ENCODE data around the gene CSKMT.
A peak's percentile ranks its signal among the peaks of the same experiment; 100 is the strongest.

The CSKMT gene

DNA sequence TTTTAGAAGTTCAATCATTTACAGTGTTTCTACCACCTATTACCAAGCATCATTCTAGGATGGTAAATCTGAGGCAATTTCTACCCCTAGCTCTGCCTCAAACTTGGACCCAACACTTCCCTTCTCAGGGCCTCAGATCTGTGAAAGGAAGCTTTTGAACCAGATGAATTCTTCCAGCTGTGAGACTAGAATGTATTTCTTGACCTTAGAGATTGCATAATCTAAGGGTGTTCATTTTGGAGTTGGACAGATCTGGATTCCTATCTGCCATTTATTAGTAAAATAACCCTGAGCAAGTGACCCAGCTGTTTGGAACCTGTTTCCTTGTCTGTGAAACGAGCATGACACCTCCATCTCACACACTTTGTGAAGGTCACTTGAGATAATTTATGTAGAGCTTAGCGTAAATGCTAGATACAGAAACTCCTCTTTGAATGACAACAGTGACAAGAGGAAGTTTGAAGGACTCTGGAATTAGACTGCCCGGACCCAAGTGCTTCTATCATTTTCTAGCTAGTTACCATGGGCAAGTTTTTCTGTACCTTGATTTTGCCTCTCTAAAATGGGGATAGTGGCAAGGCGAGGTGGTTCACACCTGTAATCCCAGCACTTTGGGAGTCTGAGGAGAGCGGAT lies 8.2 kb upstream of the CSKMT start:
- Histone ChIP-seq H3K9ac (ENCODE audit: low read length in 2 of 2) (no peak overlapping the region), H3K4me1 (ENCODE audit: control insufficient read depth, insufficient read depth, low read length) (peaks cover 10% of the 10 kb centered on the region), H3K4me3 (ENCODE audit: low read length in 2 of 2) (no peak overlapping the region), H3K9me3 (ENCODE audit: control insufficient read depth in 2 of 2, low read length in 2 of 2) (no peaks in the 10 kb centered on the region), H3K27me3 (ENCODE audit: control insufficient read depth in 1 of 2, insufficient read depth in 2 of 2, low read length in 2 of 2) (no peaks in the 10 kb centered on the region), H3K36me3 (ENCODE audit: control insufficient read depth in 2 of 2, insufficient read depth in 2 of 2, low read length in 2 of 2) (no peaks in the 10 kb centered on the region), H3K27ac (ENCODE audit: low read length) (no peak overlapping the region)

DNA sequence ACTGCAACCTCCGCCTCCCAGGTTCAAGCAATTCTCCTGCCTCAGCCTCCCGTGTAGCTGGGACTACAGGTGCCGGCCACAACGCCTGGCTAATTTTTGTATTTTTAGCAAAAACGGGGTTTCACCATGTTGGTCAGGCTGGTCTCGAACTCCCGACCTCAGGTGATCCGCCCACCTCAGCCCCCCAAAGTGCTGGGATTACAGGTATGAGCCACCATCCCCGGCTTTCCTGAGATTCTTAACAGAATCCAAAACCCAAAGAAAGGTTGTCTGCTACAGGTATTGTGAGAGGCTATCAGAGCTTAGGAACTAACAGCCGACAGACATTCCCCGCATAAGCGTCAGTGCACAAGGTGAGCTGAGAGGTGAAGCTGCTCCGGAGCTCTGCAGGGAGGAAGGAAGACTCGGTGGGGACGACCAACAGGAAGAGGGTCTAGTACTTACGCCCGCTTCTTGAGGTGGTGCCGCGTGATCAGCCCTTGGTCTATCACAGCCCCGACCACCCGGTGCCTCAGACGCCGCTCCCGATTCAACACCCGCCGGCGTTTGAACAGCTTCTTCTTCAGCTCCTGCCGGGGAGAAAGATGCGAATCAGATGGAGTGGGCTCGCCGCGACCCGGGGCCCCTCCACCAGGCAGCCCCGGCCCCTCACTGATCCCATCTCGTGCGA lies 572 bp upstream of the CSKMT start:
- Histone ChIP-seq H3K27ac (ENCODE audit: low read length) (peak overlapping the region; percentile 88), H3K27me3 (ENCODE audit: control insufficient read depth in 1 of 2, insufficient read depth in 2 of 2, low read length in 2 of 2) (no peaks in the 10 kb centered on the region), H3K4me1 (ENCODE audit: control insufficient read depth, insufficient read depth, low read length) (peaks cover 33% of the 10 kb centered on the region), H3K4me3 (ENCODE audit: low read length in 2 of 2) (peak overlapping the region; percentile 79 to 97), H3K36me3 (ENCODE audit: control insufficient read depth in 2 of 2, insufficient read depth in 2 of 2, low read length in 2 of 2) (peaks cover 4 to 7% of the 10 kb centered on the region in 2 donors), H3K9ac (ENCODE audit: low read length in 2 of 2) (peak overlapping the region; percentile 91 to 93), H3K9me3 (ENCODE audit: control insufficient read depth in 2 of 2, low read length in 2 of 2) (no peaks in the 10 kb centered on the region)

DNA sequence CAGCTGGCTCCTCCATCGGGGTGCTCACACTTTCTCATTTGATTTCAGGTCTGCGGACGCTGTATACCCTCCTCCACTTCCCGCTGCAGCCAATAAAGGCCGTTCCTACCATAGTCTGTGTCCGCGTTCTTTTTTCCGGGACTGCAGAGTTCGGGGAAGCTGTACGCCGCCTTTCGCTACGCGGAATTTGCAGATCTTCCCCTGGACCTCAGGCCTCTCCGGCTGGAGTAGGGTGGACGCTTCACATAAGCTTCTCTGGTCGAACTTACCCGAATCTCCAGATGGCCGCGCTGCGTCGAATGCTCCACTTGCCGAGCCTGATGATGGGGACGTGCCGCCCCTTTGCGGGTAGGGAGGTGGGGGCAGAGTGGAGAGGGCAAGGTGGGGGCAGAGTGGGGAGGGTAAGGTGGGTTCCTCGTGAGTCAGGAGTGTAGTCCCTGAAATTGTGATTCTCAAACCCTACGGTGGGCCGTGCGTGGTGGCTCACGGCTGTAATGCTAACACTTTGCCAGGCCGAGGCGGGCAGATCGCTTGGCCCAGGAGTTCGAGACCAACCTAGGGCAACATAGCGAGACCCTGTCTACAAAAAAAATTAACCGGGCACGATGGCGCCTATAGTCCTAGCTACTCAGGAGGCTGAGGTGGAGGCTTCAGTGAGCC lies 617 bp downstream of the CSKMT start:
- Histone ChIP-seq H3K36me3 (ENCODE audit: control insufficient read depth in 2 of 2, insufficient read depth in 2 of 2, low read length in 2 of 2) (peaks cover 4 to 7% of the 10 kb centered on the region in 2 donors), H3K4me1 (ENCODE audit: control insufficient read depth, insufficient read depth, low read length) (peaks cover 37% of the 10 kb centered on the region), H3K27me3 (ENCODE audit: control insufficient read depth in 1 of 2, insufficient read depth in 2 of 2, low read length in 2 of 2) (no peaks in the 10 kb centered on the region), H3K4me3 (ENCODE audit: low read length in 2 of 2) (peak overlapping the region; percentile 79 to 97), H3K9me3 (ENCODE audit: control insufficient read depth in 2 of 2, low read length in 2 of 2) (no peaks in the 10 kb centered on the region), H3K27ac (ENCODE audit: low read length) (peak overlapping the region; percentile 88), H3K9ac (ENCODE audit: low read length in 2 of 2) (peak overlapping the region; percentile 86 to 93)

DNA sequence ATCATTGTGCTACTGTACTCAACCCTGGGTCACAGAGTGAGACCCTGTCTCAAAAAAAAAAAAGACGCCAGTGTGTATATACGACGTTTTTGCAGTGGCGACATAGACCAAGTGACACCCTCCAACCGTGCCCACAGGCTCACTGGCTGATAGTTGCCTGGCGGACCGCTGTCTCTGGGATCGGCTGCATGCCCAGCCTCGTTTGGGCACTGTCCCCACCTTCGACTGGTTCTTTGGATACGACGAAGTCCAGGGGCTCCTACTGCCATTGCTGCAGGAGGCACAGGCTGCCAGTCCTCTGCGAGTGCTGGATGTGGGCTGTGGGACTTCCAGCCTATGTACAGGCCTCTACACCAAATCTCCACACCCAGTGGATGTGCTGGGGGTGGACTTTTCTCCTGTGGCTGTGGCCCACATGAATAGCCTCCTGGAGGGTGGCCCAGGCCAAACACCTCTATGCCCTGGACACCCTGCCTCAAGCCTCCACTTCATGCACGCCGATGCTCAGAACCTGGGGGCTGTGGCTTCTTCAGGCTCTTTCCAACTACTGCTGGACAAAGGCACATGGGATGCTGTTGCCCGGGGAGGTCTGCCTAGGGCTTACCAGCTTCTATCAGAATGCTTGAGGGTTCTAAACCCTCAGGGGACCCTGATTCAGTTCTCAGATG lies 1.3 kb downstream of the CSKMT start:
- Histone ChIP-seq H3K9me3 (ENCODE audit: control insufficient read depth in 2 of 2, low read length in 2 of 2) (no peaks in the 10 kb centered on the region), H3K27me3 (ENCODE audit: control insufficient read depth in 1 of 2, insufficient read depth in 2 of 2, low read length in 2 of 2) (no peaks in the 10 kb centered on the region), H3K4me3 (ENCODE audit: low read length in 2 of 2) (peak overlapping the region; percentile 79 to 97), H3K27ac (ENCODE audit: low read length) (peak overlapping the region; percentile 88), H3K4me1 (ENCODE audit: control insufficient read depth, insufficient read depth, low read length) (peaks cover 41% of the 10 kb centered on the region), H3K36me3 (ENCODE audit: control insufficient read depth in 2 of 2, insufficient read depth in 2 of 2, low read length in 2 of 2) (peaks cover 4 to 7% of the 10 kb centered on the region in 2 donors), H3K9ac (ENCODE audit: low read length in 2 of 2) (peak overlapping the region; percentile 86 to 93)

DNA sequence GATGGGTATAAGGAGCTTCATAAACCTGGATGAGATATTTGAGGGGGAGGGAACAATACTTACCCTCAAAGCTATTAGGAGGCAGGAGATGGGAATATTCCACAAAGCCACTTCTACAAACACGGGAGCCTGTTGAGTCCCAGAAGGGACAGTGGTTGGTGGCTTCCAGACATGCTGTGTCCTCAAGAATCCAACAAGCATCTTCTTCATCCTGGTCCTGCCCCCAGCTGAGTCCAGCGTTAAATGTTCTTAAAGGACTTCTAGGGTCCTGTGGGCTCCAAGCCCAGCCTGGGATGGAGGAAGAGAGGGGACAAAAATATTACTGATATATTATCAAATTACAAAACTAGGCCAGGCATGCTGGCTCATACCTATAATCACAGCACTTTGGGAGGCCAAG lies 2.3 kb downstream of the CSKMT start:
- Histone ChIP-seq H3K4me3 (ENCODE audit: low read length in 2 of 2) (no peak overlapping the region), H3K27me3 (ENCODE audit: control insufficient read depth in 1 of 2, insufficient read depth in 2 of 2, low read length in 2 of 2) (no peaks in the 10 kb centered on the region), H3K9ac (ENCODE audit: low read length in 2 of 2) (peak overlapping the region; percentile 29 to 93), H3K9me3 (ENCODE audit: control insufficient read depth in 2 of 2, low read length in 2 of 2) (no peaks in the 10 kb centered on the region), H3K4me1 (ENCODE audit: control insufficient read depth, insufficient read depth, low read length) (peaks cover 48% of the 10 kb centered on the region), H3K36me3 (ENCODE audit: control insufficient read depth in 2 of 2, insufficient read depth in 2 of 2, low read length in 2 of 2) (peaks cover 4 to 7% of the 10 kb centered on the region in 2 donors), H3K27ac (ENCODE audit: low read length) (peak overlapping the region; percentile 88)

DNA sequence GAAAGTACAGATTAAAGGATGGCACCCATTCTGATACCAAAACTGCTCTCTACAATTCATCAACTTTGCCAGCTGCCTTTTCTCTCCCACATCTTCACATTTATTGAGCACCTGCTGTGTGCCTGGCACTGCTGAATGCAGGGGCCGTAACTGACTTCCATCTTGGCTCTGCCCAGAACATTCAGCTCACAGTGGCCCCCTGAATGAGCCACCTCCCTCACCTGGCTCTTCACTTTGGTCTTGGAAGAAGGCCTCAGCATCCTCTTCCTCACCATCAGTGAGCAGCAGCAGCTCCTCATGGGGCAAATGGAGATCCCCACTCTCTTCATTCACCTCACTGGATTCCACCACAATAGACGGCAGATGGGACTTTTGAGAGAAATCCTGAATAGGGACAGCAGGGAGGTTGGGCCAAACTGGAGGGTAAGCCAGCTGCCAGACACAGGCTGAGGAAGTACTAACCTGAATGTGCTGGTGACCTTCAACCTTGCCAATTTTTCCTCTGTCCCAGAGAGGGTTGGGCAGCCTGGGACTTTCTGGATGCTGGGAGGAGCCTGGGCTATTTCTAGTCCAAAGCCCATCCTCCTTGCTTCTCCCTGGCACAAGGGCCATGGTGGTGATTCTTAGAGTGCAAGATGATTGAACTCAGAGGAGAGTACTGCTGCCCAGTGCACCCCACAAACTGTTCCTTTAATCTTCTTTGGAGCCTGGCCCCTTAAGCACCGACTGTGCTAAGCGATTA lies 4.5 kb downstream of the CSKMT start:
- Histone ChIP-seq H3K27ac (ENCODE audit: low read length) (peak overlapping the region; percentile 31), H3K9me3 (ENCODE audit: control insufficient read depth in 2 of 2, low read length in 2 of 2) (no peaks in the 10 kb centered on the region), H3K4me1 (ENCODE audit: control insufficient read depth, insufficient read depth, low read length) (peaks cover 50% of the 10 kb centered on the region), H3K4me3 (ENCODE audit: low read length in 2 of 2) (no peak overlapping the region), H3K27me3 (ENCODE audit: control insufficient read depth in 1 of 2, insufficient read depth in 2 of 2, low read length in 2 of 2) (no peaks in the 10 kb centered on the region), H3K36me3 (ENCODE audit: control insufficient read depth in 2 of 2, insufficient read depth in 2 of 2, low read length in 2 of 2) (peaks cover 4 to 12% of the 10 kb centered on the region in 2 donors), H3K9ac (ENCODE audit: low read length in 2 of 2) (peak overlapping the region in 1 of 2 donors; percentile 23)

DNA sequence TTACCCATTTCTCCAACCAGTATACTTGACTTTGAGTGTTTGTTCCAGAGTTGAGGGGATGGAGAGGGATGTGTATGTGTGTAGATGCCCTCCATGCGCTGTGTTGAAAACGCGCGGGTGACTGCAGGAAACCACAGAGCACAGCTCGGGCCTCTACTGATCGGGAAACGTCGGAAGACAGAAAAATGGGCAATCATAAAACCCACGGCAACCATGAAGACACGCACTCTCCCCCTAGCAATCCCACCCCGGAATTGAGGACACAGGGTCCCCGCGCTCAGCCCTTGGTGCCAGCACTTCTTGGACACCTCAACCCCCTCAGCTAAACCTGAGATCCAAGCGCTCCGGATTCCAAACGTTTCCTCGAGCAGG lies 6.1 kb downstream of the CSKMT start:
- peak overlapping the region; percentile 92 to 95 for H3K9ac ChIP-seq (ENCODE audit: low read length in 2 of 2)
- H3K36me3 ChIP-seq (ENCODE audit: control insufficient read depth in 2 of 2, insufficient read depth in 2 of 2, low read length in 2 of 2), result peaks cover 4 to 13% of the 10 kb centered on the region in 2 donors
- H3K9me3 ChIP-seq (ENCODE audit: control insufficient read depth in 2 of 2, low read length in 2 of 2), result no peaks in the 10 kb centered on the region
- H3K27me3 ChIP-seq (ENCODE audit: control insufficient read depth in 1 of 2, insufficient read depth in 2 of 2, low read length in 2 of 2), result no peaks in the 10 kb centered on the region
- peaks cover 41% of the 10 kb centered on the region for H3K4me1 ChIP-seq (ENCODE audit: control insufficient read depth, insufficient read depth, low read length)
- H3K4me3 ChIP-seq (ENCODE audit: low read length in 2 of 2), result peak overlapping the region; percentile 94 to 95
- peak overlapping the region; percentile 91 for H3K27ac ChIP-seq (ENCODE audit: low read length)

DNA sequence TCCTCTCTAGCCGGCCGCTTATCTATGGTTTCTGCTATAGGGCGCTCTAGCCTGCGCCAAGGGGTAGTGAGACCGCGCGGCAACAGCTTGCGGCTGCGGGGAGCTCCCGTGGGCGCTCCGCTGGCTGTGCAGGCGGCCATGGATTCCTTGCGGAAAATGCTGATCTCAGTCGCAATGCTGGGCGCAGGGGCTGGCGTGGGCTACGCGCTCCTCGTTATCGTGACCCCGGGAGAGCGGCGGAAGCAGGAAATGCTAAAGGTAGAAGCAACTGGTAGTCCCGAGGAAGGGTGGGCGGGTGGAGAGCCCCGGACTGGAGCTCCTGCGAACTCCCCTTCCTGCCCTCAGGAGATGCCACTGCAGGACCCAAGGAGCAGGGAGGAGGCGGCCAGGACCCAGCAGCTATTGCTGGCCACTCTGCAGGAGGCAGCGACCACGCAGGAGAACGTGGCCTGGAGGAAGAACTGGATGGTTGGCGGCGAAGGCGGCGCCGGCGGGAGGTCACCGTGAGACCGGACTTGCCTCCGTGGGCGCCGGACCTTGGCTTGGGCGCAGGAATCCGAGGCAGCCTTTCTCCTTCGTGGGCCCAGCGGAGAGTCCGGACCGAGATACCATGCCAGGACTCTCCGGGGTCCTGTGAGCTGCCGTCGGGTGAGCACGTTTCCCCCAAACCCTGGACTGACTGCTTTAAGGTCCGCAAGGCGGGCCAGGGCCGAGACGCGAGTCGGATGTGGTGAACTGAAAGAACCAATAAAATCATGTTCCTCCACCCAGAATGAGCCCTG lies 6.7 kb downstream of the CSKMT start, which contains the start of the genes LBHD1 and UQCC3:
Gene LBHD1, minus strand, starts transcription at position 660 of the 782 bp plus-strand sequence. CDS start 2,236 bp downstream, outside the sequence.
Gene UQCC3, plus strand, starts transcription at position 66 of the 782 bp plus-strand sequence. Its CDS starts 73 bp downstream, at position 139.
- H3K4me1 ChIP-seq (ENCODE audit: control insufficient read depth, insufficient read depth, low read length), result peaks cover 35% of the 10 kb centered on the region
- H3K9me3 ChIP-seq (ENCODE audit: control insufficient read depth in 2 of 2, low read length in 2 of 2), result no peaks in the 10 kb centered on the region
- peaks cover 3 to 16% of the 10 kb centered on the region in 2 donors for H3K36me3 ChIP-seq (ENCODE audit: control insufficient read depth in 2 of 2, insufficient read depth in 2 of 2, low read length in 2 of 2)
- peak within 1 kb of the TSS; percentile 91 for H3K27ac ChIP-seq (ENCODE audit: low read length)
- H3K9ac ChIP-seq (ENCODE audit: low read length in 2 of 2), result peak within 1 kb of the TSS; percentile 92 to 95
- H3K4me3 ChIP-seq (ENCODE audit: low read length in 2 of 2), result peak within 1 kb of the TSS; percentile 94 to 95
- H3K27me3 ChIP-seq (ENCODE audit: control insufficient read depth in 1 of 2, insufficient read depth in 2 of 2, low read length in 2 of 2), result no peaks in the 10 kb centered on the region

DNA sequence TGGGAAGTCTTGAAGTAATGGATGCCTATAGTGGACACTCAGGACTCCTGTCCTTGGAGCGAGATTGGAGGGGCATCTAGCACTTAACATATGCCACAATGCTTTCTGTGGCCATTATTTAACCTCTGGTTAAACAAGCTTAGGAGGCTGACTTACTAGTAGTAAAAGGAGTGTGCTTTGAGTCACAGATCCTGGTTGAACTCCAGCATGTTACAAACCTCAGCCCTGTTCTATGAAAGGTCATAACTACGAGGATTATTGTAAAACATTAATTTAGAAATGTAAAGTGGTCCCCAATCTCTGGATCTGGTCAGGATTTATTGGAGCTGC lies 8.0 kb downstream of the CSKMT start:
- peaks cover 3 to 22% of the 10 kb centered on the region in 2 donors for H3K36me3 ChIP-seq (ENCODE audit: control insufficient read depth in 2 of 2, insufficient read depth in 2 of 2, low read length in 2 of 2)
- H3K9me3 ChIP-seq (ENCODE audit: control insufficient read depth in 2 of 2, low read length in 2 of 2), result no peaks in the 10 kb centered on the region
- no peak overlapping the region for H3K27ac ChIP-seq (ENCODE audit: low read length)
- no peaks in the 10 kb centered on the region for H3K27me3 ChIP-seq (ENCODE audit: control insufficient read depth in 1 of 2, insufficient read depth in 2 of 2, low read length in 2 of 2)
- peaks cover 28% of the 10 kb centered on the region for H3K4me1 ChIP-seq (ENCODE audit: control insufficient read depth, insufficient read depth, low read length)
- H3K9ac ChIP-seq (ENCODE audit: low read length in 2 of 2), result no peak overlapping the region
- no peak overlapping the region for H3K4me3 ChIP-seq (ENCODE audit: low read length in 2 of 2)
